Esophagus squamous epithelium (tissue), 4 donors: ENCODE results near the gene ETV3.

Experiments
- POLR2A ChIP-seq, 4 donors: fragments of 450-650 bp; IDR thresholded peaks; one replicate each; pipeline ENCODE4 v1.6.1; 2017; ENCODE audit warnings: antibody characterized with exemption in 4 of 4, mild to moderate bottlenecking in 4 of 4, moderate library complexity in 3 of 4
- TF ChIP-seq, protein P1 (sequence below), 6 experiments: fragments of 450-650 bp in 4 of 6; fragments of 200-600 bp in 2 of 6; sonication (generic) in 2 of 6; IDR thresholded peaks; one replicate each; pipeline ENCODE4 v1.5.1; 2016 to 2019; ENCODE audit warnings: antibody characterized with exemption in 6 of 6, mild to moderate bottlenecking in 4 of 6, moderate library complexity in 4 of 6

DNA sequence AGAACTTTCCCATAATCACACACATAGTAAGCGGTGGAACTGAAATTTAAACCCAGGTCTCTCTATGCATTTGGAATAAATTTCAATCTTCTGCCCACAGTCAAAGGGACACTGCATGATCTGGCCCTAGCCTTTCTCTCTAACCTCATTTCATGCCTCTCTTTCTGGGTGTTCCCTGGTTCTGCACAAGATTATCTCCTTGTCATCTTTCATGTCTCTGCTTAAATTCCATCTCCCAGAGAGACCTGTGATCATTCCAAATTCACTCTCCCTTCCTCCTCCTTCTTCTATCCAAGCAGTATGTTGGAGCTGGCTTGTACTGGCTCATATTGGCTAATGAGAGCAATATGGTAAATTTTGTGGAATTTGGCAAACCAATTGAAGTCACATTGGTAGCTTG, 60.8 kb downstream of the ETV3 start:
- TF ChIP-seq, protein P1, sequence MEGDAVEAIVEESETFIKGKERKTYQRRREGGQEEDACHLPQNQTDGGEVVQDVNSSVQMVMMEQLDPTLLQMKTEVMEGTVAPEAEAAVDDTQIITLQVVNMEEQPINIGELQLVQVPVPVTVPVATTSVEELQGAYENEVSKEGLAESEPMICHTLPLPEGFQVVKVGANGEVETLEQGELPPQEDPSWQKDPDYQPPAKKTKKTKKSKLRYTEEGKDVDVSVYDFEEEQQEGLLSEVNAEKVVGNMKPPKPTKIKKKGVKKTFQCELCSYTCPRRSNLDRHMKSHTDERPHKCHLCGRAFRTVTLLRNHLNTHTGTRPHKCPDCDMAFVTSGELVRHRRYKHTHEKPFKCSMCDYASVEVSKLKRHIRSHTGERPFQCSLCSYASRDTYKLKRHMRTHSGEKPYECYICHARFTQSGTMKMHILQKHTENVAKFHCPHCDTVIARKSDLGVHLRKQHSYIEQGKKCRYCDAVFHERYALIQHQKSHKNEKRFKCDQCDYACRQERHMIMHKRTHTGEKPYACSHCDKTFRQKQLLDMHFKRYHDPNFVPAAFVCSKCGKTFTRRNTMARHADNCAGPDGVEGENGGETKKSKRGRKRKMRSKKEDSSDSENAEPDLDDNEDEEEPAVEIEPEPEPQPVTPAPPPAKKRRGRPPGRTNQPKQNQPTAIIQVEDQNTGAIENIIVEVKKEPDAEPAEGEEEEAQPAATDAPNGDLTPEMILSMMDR (IDR thresholded peaks at IDR 0.05): no peak
- TF ChIP-seq POLR2A (IDR thresholded peaks at IDR 0.05): no peak
